ENCODE measurements around the gene CBFB. TPM values are rescaled to one million over a fixed set of nuclear protein-coding genes. Genes with fewer than 3 reads are reported as not detected.

CBFB gene
- polyA plus RNA-seq, 1 donor from 2014 or later: 32.6 TPM

DNA sequence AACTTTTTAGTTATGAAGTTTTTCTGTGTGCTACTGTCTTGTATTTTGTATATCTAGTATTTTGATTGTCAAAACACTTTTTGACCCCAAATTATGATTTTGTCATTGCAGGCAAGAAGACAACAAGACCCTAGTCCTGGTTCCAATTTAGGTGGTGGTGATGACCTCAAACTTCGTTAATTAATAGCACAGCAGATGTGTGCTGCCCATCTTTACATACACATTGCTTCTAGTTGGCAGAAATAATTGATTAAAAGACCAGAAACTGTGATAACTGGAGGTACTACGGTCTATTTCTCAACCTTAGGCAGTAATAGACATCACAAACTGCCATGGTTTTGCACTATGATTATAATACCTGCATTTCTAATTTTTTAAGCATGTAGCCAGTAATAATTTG, 69.7 kb downstream of the CBFB start:
- H3K79me2 ChIP-seq (replicated peaks; ENCODE audit: insufficient read depth, low read length): no peaks in the 10 kb centered on the region
- H3K27me3 ChIP-seq (ENCODE audit: insufficient read depth, low read depth, low read length): no peaks in the 10 kb centered on the region
- H4K20me1 ChIP-seq (ENCODE audit: insufficient read depth): no peaks in the 10 kb centered on the region
- no peak overlapping the region for H3K4me2 ChIP-seq (ENCODE audit: low read length)
- H3F3A ChIP-seq (ENCODE audit: insufficient read depth, low read length, poor library complexity, severe bottlenecking): no peaks in the 10 kb centered on the region
- no peak overlapping the region for H2AFZ ChIP-seq (ENCODE audit: low read depth, low read length)
- no peak overlapping the region for H3K9ac ChIP-seq (ENCODE audit: low read length)
- no peaks in the 10 kb centered on the region for H3K36me3 ChIP-seq (ENCODE audit: insufficient read depth, low read length)
- H3K4me3 ChIP-seq (ENCODE audit: low read length): no peak overlapping the region
- H3K27ac ChIP-seq (ENCODE audit: low read length): no peak overlapping the region
- TF ChIP-seq EZH2 (IDR thresholded peaks at IDR 0.05; ENCODE audit: borderline replicate concordance, insufficient read depth, low read length, poor library complexity, severe bottlenecking) (no peak), MXI1 (conservative IDR thresholded peaks at IDR 0.05; ENCODE audit: poor library complexity, severe bottlenecking) (no peak), TAF1 (IDR thresholded peaks at IDR 0.05; ENCODE audit: low read depth) (no peak), EP300 (conservative IDR thresholded peaks at IDR 0.05; ENCODE audit: poor library complexity, severe bottlenecking) (no peak), POLR2AphosphoS5 (IDR thresholded peaks at IDR 0.05) (no peak), RAD21 (conservative IDR thresholded peaks at IDR 0.05) (no peak), SMC3 (conservative IDR thresholded peaks at IDR 0.05; ENCODE audit: poor library complexity) (no peak), CTCF (IDR thresholded peaks at IDR 0.05; ENCODE audit: poor library complexity, severe bottlenecking) (no peak)
- TF ChIP-seq, protein P1, sequence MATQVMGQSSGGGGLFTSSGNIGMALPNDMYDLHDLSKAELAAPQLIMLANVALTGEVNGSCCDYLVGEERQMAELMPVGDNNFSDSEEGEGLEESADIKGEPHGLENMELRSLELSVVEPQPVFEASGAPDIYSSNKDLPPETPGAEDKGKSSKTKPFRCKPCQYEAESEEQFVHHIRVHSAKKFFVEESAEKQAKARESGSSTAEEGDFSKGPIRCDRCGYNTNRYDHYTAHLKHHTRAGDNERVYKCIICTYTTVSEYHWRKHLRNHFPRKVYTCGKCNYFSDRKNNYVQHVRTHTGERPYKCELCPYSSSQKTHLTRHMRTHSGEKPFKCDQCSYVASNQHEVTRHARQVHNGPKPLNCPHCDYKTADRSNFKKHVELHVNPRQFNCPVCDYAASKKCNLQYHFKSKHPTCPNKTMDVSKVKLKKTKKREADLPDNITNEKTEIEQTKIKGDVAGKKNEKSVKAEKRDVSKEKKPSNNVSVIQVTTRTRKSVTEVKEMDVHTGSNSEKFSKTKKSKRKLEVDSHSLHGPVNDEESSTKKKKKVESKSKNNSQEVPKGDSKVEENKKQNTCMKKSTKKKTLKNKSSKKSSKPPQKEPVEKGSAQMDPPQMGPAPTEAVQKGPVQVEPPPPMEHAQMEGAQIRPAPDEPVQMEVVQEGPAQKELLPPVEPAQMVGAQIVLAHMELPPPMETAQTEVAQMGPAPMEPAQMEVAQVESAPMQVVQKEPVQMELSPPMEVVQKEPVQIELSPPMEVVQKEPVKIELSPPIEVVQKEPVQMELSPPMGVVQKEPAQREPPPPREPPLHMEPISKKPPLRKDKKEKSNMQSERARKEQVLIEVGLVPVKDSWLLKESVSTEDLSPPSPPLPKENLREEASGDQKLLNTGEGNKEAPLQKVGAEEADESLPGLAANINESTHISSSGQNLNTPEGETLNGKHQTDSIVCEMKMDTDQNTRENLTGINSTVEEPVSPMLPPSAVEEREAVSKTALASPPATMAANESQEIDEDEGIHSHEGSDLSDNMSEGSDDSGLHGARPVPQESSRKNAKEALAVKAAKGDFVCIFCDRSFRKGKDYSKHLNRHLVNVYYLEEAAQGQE (IDR thresholded peaks at IDR 0.05; ENCODE audit: borderline replicate concordance): no peak
- H3K9me2 ChIP-seq (ENCODE audit: insufficient read depth, low read length): no peaks in the 10 kb centered on the region
- no peaks in the 10 kb centered on the region for H3K9me3 ChIP-seq (ENCODE audit: low read length)

DNA sequence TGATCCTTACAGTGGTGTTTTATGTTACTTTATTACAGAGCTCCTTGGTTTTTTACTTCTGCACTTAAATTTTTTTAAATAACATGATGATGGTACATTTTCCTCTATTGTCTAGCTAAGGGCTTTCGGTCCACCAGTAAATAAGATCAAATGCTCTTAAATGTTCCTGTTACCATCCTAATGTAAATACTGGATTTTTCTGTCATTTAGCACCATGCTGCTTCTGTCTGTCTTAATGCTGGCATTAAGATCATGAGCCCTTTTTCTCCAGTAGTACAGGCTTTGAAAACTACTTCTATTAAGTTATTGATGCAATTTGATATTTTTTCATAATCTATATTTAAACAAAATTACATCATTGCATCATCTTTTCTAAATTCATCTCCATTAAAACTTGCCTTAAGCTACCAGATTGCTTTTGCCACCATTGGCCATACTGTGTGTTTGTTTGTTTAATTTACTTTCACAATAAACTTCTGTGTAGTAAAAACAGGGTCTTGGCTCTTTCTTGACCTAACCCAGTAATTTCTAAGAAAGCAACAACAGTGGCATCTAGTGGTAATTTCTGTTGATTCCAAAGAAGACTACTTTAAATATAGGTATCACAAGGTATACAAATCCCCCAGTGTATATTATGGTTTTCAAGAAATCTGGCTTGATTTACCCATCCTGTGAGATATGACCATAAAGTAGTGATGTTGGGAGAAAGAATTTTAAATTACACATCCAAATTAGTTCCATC, 71.8 kb downstream of the CBFB start:
- H3K4me2 ChIP-seq (ENCODE audit: low read length): no peak overlapping the region
- no peak overlapping the region for H3K27ac ChIP-seq (ENCODE audit: low read length)

More for the DNA sequence above, 71.8 kb downstream of the CBFB start:
- Histone ChIP-seq H3K27me3 (ENCODE audit: insufficient read depth, low read depth, low read length) (no peaks in the 10 kb centered on the region), H3K79me2 (replicated peaks; ENCODE audit: insufficient read depth, low read length) (no peaks in the 10 kb centered on the region), H3F3A (ENCODE audit: insufficient read depth, low read length, poor library complexity, severe bottlenecking) (no peaks in the 10 kb centered on the region), H3K9me3 (ENCODE audit: low read length) (no peaks in the 10 kb centered on the region), H4K20me1 (ENCODE audit: insufficient read depth) (no peaks in the 10 kb centered on the region), H3K9ac (ENCODE audit: low read length) (no peak overlapping the region), H2AFZ (ENCODE audit: low read depth, low read length) (no peak overlapping the region), H3K4me3 (ENCODE audit: low read length) (no peak overlapping the region), H3K36me3 (ENCODE audit: insufficient read depth, low read length) (no peaks in the 10 kb centered on the region), H3K9me2 (ENCODE audit: insufficient read depth, low read length) (no peaks in the 10 kb centered on the region)
- TF ChIP-seq TAF1 (IDR thresholded peaks at IDR 0.05; ENCODE audit: low read depth) (no peak), CTCF (IDR thresholded peaks at IDR 0.05; ENCODE audit: poor library complexity, severe bottlenecking) (peak; percentile 73), SMC3 (conservative IDR thresholded peaks at IDR 0.05; ENCODE audit: poor library complexity) (peak; percentile 82), RAD21 (conservative IDR thresholded peaks at IDR 0.05) (peak; percentile 78)
